ENCODE data around the gene THBS1.

The THBS1 gene

GRCh38 chr15:39580485-39581241 lies at the start of gene THBS1:
Gene THBS1, plus strand, starts transcription at chr15:39581079. Its CDS starts 779 bp downstream, at chr15:39581858.
- peak in 1 of 2 donors; percentile 18 for DNase-seq (ENCODE audit: extremely low read depth in 1 of 2, low read depth in 1 of 2)

- no peak for DNase-seq (ENCODE audit: extremely low read depth in 1 of 2, low read depth in 1 of 2)
Observed at GRCh38 chr15:39534996-39535395, 45.9 kb upstream of the THBS1 start.

GRCh38 chr15:39535466-39535865 lies 45.4 kb upstream of the THBS1 start:
- no peak for DNase-seq (ENCODE audit: extremely low read depth in 1 of 2, low read depth in 1 of 2)

- DNase-seq (ENCODE audit: extremely low read depth in 1 of 2, low read depth in 1 of 2) = no peak
Observed at GRCh38 chr15:39538936-39539335, 41.9 kb upstream of the THBS1 start.

- no peak for DNase-seq (ENCODE audit: extremely low read depth in 1 of 2, low read depth in 1 of 2)
Observed at GRCh38 chr15:39539466-39539865, 41.4 kb upstream of the THBS1 start.

DNA sequence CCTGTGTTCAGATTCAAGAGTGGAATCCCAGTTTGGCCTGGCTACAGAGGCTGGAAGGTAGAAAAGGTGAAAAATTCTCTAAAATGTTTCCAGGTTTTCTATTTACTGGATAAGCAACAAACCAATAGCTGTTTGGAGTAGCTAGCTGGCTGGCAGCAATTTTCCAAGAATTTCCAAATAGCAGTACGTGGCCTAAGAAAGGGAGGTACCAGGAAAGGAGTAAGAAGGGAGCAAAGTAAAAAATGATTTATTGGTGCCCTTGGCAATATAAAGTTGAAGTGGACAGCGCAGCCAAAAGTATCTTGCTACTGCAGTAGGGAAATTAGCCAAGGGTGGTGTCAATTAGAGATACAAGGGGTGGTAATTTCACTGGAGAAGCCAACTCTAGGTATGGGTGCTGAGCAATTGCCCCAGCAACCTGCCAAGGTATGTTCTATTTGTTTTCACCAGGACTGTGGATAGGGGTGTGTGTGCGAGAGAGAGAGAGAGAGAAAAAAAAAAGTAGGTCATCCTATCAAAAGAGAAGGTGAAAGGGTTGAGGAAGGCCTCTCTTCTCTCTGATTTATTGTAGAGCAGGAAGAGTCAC lies 40.8 kb upstream of the THBS1 start:
- no peak for DNase-seq (ENCODE audit: extremely low read depth in 1 of 2, low read depth in 1 of 2)

DNA sequence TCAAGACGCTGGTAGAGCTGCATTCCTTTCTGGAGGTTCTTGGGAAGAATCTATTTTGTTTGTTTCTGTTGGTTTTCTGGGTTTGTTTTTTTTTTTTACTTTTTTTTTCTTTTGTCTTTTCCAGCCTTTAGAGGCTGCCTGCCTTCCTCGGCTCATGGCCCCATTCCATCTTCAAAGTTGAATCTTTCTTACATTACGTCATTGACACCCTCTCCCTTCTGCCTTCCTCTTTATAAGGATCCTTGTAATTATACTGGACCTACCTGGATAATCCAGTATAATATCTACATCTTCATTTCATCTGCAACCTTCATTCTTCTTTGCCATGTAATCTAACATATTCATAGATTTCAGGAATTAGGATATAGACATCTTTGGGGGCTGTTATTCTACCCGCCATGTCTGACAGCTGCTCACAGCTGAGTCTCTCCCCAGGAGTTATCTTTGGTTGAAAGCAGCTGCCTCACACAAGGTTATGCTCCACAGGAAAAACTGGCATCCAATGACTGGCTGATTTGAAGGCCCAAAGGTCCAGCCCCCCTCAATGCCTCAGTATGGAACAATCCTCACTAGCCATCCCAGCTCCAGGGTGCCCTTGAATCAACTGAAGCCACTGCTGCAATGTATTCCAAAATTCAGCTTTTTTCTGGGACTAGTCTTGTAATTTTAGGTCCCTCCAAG lies 38.4 kb upstream of the THBS1 start:
- DNase-seq (ENCODE audit: extremely low read depth in 1 of 2, low read depth in 1 of 2) = no peak

GRCh38 chr15:39543651-39544050 lies 37.2 kb upstream of the THBS1 start:
- no peak for DNase-seq (ENCODE audit: extremely low read depth in 1 of 2, low read depth in 1 of 2)

- DNase-seq (ENCODE audit: extremely low read depth in 1 of 2, low read depth in 1 of 2) = no peak
Observed at GRCh38 chr15:39546842-39547241, 34.0 kb upstream of the THBS1 start.

GRCh38 chr15:39548561-39548960 lies 32.3 kb upstream of the THBS1 start:
- DNase-seq (ENCODE audit: extremely low read depth in 1 of 2, low read depth in 1 of 2) = no peak

DNA sequence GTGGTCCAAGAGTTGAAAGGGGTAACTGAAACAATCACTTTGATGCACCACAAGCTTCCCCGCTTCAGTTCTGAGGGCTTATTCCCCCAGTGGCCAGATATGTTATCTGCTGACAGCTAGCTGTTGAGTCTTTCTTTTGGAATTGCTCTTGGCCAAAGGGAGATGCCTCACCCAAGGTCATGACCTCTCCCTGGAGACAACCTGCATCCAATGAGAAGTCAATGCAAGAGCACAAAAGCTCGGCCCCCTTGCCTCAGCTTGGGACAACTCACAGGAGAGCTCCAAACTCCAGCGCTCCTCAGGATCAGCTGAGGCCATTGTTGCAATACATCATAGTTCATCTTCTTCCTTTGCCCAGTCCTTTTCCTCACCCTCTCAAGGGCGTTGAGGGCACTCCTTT lies 31.0 kb upstream of the THBS1 start:
- DNase-seq (ENCODE audit: extremely low read depth in 1 of 2, low read depth in 1 of 2) = no peak

- DNase-seq (ENCODE audit: extremely low read depth in 1 of 2, low read depth in 1 of 2) = no peak
Observed at GRCh38 chr15:39551476-39551875, 29.4 kb upstream of the THBS1 start.

GRCh38 chr15:39552556-39552955 lies 28.3 kb upstream of the THBS1 start:
- no peak for DNase-seq (ENCODE audit: extremely low read depth in 1 of 2, low read depth in 1 of 2)

GRCh38 chr15:39553947-39554693 lies 26.8 kb upstream of the THBS1 start:
- no peak for DNase-seq (ENCODE audit: extremely low read depth in 1 of 2, low read depth in 1 of 2)

DNA sequence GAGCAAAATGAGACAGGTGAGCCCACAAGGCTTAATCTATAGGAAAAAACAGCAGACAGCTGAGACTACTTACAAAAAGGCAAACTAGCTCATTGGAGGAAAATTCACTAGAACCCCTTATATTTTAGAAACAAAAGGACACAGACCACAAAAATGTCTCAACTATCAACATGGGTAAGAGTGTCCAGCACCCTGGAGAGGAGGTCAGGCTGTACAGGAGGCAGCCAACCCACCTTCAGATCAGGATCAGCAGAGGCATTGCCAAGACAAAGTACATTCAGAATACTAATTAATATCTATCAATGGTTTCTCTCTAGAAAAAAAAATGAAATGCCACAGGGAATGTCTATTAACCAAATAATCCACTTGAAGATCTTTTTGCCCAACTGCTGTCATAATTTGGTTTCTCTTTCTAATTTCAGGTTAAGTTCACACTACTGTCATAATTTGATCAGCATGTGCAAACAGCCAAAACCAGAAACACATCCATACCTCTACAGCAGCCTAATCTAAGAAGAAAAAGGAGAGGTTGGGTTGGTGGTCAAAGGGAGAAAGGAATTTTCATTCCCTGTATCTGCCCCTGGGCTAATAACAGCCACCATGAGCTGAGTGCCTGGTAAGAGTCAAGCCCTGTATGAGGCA lies 26.0 kb upstream of the THBS1 start:
- DNase-seq (ENCODE audit: extremely low read depth in 1 of 2, low read depth in 1 of 2) = no peak

GRCh38 chr15:39555885-39556284 lies 25.0 kb upstream of the THBS1 start:
- no peak for DNase-seq (ENCODE audit: extremely low read depth in 1 of 2, low read depth in 1 of 2)

DNA sequence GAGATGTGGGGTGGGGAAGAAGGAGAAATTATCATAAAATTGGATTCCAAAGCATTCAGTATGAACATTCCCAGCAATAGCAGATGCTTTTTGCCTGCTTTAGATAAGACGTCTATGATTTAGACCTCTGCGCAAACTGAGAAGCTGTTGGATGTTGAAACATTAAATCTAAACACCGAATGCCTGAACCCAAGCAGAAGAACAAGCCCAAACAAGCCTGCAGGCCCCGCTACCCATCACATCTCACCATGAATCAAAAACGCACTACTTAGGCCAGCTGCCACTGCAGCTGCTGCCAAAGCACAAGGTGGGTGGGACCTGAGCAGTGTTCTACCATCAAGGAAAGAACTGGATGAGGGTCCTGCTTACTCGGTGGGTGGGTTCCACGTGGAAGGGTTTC lies 24.4 kb upstream of the THBS1 start:
- DNase-seq (ENCODE audit: extremely low read depth in 1 of 2, low read depth in 1 of 2) = no peak

DNA sequence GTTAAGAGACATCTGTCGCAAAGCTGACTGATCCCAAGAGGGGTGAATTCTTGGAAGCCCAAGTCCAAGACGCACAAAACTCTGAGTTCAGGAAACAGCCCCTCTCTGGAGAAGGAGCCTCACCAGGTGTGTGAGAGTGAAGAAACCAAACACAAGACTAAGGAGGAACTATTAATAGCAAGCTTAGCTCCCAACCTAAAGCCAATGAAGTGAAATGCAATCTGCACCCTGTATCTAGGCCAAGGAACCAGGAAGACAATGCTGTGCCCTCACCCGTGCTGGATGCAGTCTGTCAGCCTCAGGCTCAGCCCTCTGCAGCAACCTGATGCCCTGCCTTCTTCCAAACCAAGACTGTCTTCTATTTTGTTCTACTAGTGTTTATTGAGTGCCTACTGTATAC lies 22.5 kb upstream of the THBS1 start:
- DNase-seq (ENCODE audit: extremely low read depth in 1 of 2, low read depth in 1 of 2) = no peak

DNA sequence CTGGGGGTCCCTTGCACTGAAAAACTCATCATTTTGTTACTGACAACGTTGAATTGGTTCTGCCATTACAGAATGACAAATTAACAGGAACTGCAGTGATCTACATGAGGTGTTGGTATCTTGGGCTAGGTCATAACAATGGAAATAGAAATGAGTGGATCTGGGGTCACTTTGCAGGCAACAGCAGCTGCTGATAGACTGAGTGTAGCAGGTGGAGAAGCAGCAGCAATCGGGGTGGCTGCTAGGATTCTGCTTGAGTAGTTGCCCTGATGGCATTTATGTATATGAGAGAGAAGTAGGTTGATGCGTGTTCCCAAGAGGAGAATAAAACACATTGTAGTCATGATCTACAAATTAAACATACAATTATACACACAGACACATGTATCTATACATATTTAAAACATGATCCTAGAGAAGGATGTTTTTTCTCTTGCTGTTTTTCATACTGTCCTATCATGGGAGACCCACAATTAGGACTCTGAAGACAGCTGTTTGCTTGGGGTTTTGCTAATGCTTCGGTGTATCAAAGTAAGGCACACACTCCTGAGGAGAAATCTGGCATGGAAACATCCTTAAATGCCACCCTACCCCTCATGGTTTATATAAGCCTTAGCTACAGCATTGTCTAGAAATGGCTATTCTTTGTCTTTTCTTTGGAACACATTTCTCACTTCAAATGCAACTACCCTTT lies 15.8 kb upstream of the THBS1 start:
- DNase-seq (ENCODE audit: extremely low read depth in 1 of 2, low read depth in 1 of 2) = no peak

GRCh38 chr15:39565851-39566250 lies 15.0 kb upstream of the THBS1 start:
- no peak for DNase-seq (ENCODE audit: extremely low read depth in 1 of 2, low read depth in 1 of 2)

Measured in stimulated activated CD8-positive, alpha-beta memory T cell treated with anti-CD3 and anti-CD28 coated beads, Interleukin-7, amount 100 ng/mL, for 48 hours (primary cell).